ENCODE data around the gene STOML1. TPM values are rescaled to one million over a fixed set of nuclear protein-coding genes. Genes with fewer than 3 reads are reported as not detected.
A peak's percentile ranks its signal among the peaks of the same experiment; 100 is the strongest.

STOML1 gene
- total RNA-seq, 4 donors from 2014 or later, result 8.1 to 21.7 (median 13.7) TPM

- no peak overlapping the region for H3K27ac ChIP-seq
- H3K4me3 ChIP-seq, result no peak overlapping the region
- H3K9me3 ChIP-seq, result no peaks in the 10 kb centered on the region
- TF ChIP-seq EP300 (IDR thresholded peaks at IDR 0.05), result no peak
- 46 to 55% methylated on average over 3 of the region's 3 CpGs for WGBS, 2 donors (ENCODE audit: low coverage in 1 of 2)
- ATAC-seq, result no peak
- peaks cover 0 to 50% (median 14%) of the 10 kb centered on the region in 3 donors for H3K4me1 ChIP-seq
- H3K36me3 ChIP-seq, result peaks cover 0 to 83% of the 10 kb centered on the region in 2 donors
- H3K27me3 ChIP-seq, result no peaks in the 10 kb centered on the region
Observed at GRCh38 chr15:74028646-74029045, 36.6 kb upstream of the STOML1 start.

DNA sequence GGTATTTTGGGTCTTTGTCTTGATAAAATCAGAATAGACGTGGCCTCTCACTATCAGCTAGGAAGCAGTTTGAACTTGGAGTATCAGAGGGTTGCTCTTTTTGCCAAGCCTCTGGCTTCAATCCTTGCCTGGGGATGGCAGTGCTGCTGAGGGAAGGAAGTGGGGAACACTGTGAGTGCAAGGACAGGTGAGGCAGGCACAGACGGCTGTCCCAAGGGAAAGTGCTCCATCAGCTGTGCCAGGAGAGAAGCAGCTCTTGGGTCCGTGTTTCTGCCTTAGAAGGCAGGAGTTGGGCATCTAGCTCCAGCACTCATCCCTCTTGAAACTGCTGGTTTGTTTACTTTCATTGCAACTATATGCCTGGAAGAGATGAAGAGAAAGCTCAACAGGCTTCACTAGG is 35.6 kb upstream of the STOML1 start:
- Histone ChIP-seq H3K9me3 (no peaks in the 10 kb centered on the region), H3K27me3 (no peaks in the 10 kb centered on the region), H3K27ac (peak overlapping the region in 3 of 4 donors; percentile 5 to 56 (median 24)), H3K4me3 (no peak overlapping the region), H3K36me3 (peaks cover 0 to 83% of the 10 kb centered on the region in 2 donors), H3K4me1 (peaks cover 0 to 45% (median 14%) of the 10 kb centered on the region in 3 donors)
- WGBS, 2 donors (ENCODE audit: low coverage in 1 of 2), result 33 to 51% methylated on average over 2 to 3 of the region's 3 CpGs
- TF ChIP-seq EP300 (IDR thresholded peaks at IDR 0.05) (no peak), POLR2A (IDR thresholded peaks at IDR 0.05) (no peak), POLR2AphosphoS5 (IDR thresholded peaks at IDR 0.05) (no peak)
- TF ChIP-seq, protein P1, sequence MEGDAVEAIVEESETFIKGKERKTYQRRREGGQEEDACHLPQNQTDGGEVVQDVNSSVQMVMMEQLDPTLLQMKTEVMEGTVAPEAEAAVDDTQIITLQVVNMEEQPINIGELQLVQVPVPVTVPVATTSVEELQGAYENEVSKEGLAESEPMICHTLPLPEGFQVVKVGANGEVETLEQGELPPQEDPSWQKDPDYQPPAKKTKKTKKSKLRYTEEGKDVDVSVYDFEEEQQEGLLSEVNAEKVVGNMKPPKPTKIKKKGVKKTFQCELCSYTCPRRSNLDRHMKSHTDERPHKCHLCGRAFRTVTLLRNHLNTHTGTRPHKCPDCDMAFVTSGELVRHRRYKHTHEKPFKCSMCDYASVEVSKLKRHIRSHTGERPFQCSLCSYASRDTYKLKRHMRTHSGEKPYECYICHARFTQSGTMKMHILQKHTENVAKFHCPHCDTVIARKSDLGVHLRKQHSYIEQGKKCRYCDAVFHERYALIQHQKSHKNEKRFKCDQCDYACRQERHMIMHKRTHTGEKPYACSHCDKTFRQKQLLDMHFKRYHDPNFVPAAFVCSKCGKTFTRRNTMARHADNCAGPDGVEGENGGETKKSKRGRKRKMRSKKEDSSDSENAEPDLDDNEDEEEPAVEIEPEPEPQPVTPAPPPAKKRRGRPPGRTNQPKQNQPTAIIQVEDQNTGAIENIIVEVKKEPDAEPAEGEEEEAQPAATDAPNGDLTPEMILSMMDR (IDR thresholded peaks at IDR 0.05), result no peak
- ATAC-seq, result no peak

DNA sequence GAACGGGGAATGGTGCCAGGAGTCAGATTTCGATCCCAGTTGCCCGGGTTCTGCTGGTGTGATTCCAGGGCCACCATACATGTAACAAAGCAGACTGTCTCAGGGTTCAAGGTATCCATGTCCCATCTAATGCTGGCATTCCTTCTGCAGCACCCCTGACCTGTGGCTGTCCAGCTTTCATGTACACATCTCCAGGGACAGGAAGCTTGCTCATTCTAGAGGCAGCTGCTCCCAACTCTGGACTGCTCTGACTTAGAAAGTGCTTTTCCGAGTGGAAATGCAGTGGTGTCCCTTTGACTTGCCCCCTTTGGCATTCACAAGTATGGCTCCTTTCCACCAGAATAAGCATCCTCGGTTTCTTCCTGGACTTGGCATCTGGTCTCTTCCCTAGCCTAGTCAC is 33.3 kb upstream of the STOML1 start:
- 50 to 68% methylated on average over 1 to 3 of the region's 5 CpGs for WGBS, 2 donors (ENCODE audit: low coverage in 1 of 2)
- TF ChIP-seq POLR2AphosphoS5 (IDR thresholded peaks at IDR 0.05) (no peak), POLR2A (IDR thresholded peaks at IDR 0.05) (no peak), EP300 (IDR thresholded peaks at IDR 0.05) (no peak)
- TF ChIP-seq, protein P1 (IDR thresholded peaks at IDR 0.05), result no peak

GRCh38 chr15:74024687-74025086 is 32.6 kb upstream of the STOML1 start:
- TF ChIP-seq EP300 (IDR thresholded peaks at IDR 0.05), result no peak
- TF ChIP-seq, protein P1 (IDR thresholded peaks at IDR 0.05), result no peak
- TF ChIP-seq POLR2A (IDR thresholded peaks at IDR 0.05), result no peak
- TF ChIP-seq POLR2AphosphoS5 (IDR thresholded peaks at IDR 0.05), result no peak
- ATAC-seq, result no peak
- Histone ChIP-seq H3K4me1 (peaks cover 0 to 42% (median 14%) of the 10 kb centered on the region in 3 donors), H3K27ac (peak overlapping the region in 2 of 4 donors; percentile 9 to 31), H3K27me3 (no peaks in the 10 kb centered on the region), H3K9me3 (no peaks in the 10 kb centered on the region), H3K4me3 (no peak overlapping the region), H3K36me3 (peaks cover 0 to 79% of the 10 kb centered on the region in 2 donors)
- 82 to 83% methylated on average over 1 to 2 of the region's 2 CpGs for WGBS, 2 donors (ENCODE audit: low coverage in 1 of 2)

More for the DNA sequence above, 33.3 kb upstream of the STOML1 start:
- Histone ChIP-seq H3K4me1 (peaks cover 0 to 42% (median 14%) of the 10 kb centered on the region in 3 donors), H3K4me3 (no peak overlapping the region), H3K27me3 (no peaks in the 10 kb centered on the region), H3K27ac (no peak overlapping the region), H3K36me3 (peaks cover 0 to 81% of the 10 kb centered on the region in 2 donors), H3K9me3 (no peaks in the 10 kb centered on the region)
- peak; percentile 5 for ATAC-seq

DNA sequence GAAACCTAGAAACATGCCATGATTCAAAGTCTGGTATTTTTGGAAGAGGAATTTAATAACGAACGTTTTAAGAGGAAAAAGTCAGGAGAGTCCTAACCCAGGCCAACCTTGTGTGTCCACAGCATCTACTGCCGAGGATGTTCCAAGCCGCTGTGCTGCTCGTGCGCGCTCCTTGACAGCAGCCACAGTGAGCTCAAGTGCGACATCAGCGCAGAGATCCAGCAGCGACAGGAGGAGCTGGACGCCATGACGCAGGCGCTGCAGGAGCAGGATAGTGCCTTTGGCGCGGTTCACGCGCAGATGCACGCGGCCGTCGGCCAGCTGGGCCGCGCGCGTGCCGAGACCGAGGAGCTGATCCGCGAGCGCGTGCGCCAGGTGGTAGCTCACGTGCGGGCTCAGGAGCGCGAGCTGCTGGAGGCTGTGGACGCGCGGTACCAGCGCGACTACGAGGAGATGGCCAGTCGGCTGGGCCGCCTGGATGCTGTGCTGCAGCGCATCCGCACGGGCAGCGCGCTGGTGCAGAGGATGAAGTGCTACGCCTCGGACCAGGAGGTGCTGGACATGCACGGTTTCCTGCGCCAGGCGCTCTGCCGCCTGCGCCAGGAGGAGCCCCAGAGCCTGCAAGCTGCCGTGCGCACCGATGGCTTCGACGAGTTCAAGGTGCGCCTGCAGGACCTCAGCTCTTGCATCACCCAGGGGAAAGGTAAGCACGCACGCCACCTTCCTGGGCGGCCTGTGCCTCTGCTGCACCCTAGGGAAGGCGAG is 30.8 kb upstream of the STOML1 start:
- no peak overlapping the region for H3K4me3 ChIP-seq
- peaks cover 0 to 76% of the 10 kb centered on the region in 2 donors for H3K36me3 ChIP-seq
- H3K9me3 ChIP-seq, result no peaks in the 10 kb centered on the region
- H3K27me3 ChIP-seq, result no peaks in the 10 kb centered on the region
- ATAC-seq, result no peak
- H3K4me1 ChIP-seq, result peaks cover 0 to 32% (median 11%) of the 10 kb centered on the region in 3 donors
- no peak for TF ChIP-seq POLR2AphosphoS5 (IDR thresholded peaks at IDR 0.05)
- H3K27ac ChIP-seq, result no peak overlapping the region
- 88 to 89% methylated on average over 10 to 31 of the region's 66 CpGs for WGBS, 2 donors (ENCODE audit: low coverage in 1 of 2)

GRCh38 chr15:74019734-74020133 is 27.6 kb upstream of the STOML1 start:
- no peak for ATAC-seq
- WGBS, 2 donors (ENCODE audit: low coverage in 1 of 2), result 57 to 61% methylated on average over 2 of the region's 2 CpGs
- Histone ChIP-seq H3K27ac (no peak overlapping the region), H3K27me3 (no peaks in the 10 kb centered on the region), H3K36me3 (peaks cover 0 to 55% of the 10 kb centered on the region in 2 donors), H3K9me3 (no peaks in the 10 kb centered on the region), H3K4me3 (no peak overlapping the region), H3K4me1 (peaks cover 0 to 12% (median 4%) of the 10 kb centered on the region in 3 donors)
- TF ChIP-seq POLR2AphosphoS5 (IDR thresholded peaks at IDR 0.05), result no peak
- TF ChIP-seq, protein P1 (IDR thresholded peaks at IDR 0.05), result no peak
- no peak for TF ChIP-seq POLR2A (IDR thresholded peaks at IDR 0.05)
- no peak for TF ChIP-seq EP300 (IDR thresholded peaks at IDR 0.05)

Data from gastroesophageal sphincter (tissue), 4 donors.